Adrenal gland (tissue), 12 donors: ENCODE measurements around the gene UBE2E1. TPM values are rescaled to one million over a fixed set of nuclear protein-coding genes. Genes with fewer than 3 reads are reported as not detected.

Experiments
- DNase-seq, 7 donors: peaks; one replicate each; pipeline ENCODE4 v3.0.0-alpha.2; 2019 to 2020
- H3K27ac ChIP-seq, 5 donors: fragments of 200-600 bp; sonication (generic) in 4 of 5; 1 replicate in 3 of 5; 2 replicates in 2 of 5; pipeline versions ENCODE4 v1.5.1 to v1.8.0; 2016 to 2020; ENCODE audit warnings: mild to moderate bottlenecking in 1 of 5
- H3K27me3 ChIP-seq: fragments of 200-600 bp; 2 replicates; pipeline ENCODE4 v1.8.0; 2021
- H3K36me3 ChIP-seq, 2 donors: fragments of 200-600 bp; replicated peaks in 1 of 2; 1 replicate in 1 of 2; 2 replicates in 1 of 2; pipeline versions ENCODE4 v1.5.1 to v1.8.0; 2018 to 2022
- H3K4me1 ChIP-seq, 2 donors: fragments of 200-600 bp; replicated peaks in 1 of 2; 1 replicate in 1 of 2; 2 replicates in 1 of 2; pipeline versions ENCODE4 v1.5.1 to v1.8.0; 2018 to 2021
- H3K4me3 ChIP-seq, 4 donors: fragments of 200-600 bp; sonication (generic) in 3 of 4; one replicate each; pipeline ENCODE4 v1.5.1; 2016 to 2018
- H3K9me3 ChIP-seq, 3 donors: fragments of 200-600 bp; sonication (generic) in 1 of 3; replicated peaks in 1 of 3; 1 replicate in 2 of 3; 2 replicates in 1 of 3; pipeline versions ENCODE4 v1.5.1 to v1.8.0; 2016 to 2021
- POLR2A ChIP-seq, 2 donors: fragments of 450-650 bp; IDR thresholded peaks; one replicate each; pipeline ENCODE4 v1.6.1; 2017; ENCODE audit warnings: antibody characterized with exemption in 2 of 2, mild to moderate bottlenecking in 2 of 2, moderate library complexity in 1 of 2
- WGBS, 4 donors: extraction: QIAGEN DNeasy Blood & Tissue Kit in 2 of 4; methylation state at CpG; one replicate each; pipeline versions ENCODE4 v1.1.5 to v1.1.7; 2013 to 2017; 5-methylcytosine and 5-hydroxymethylcytosine counted together
- intact Hi-C, 2 donors: fragments of 100-400 bp; cut with DNase I; formaldehyde crosslinking; loops; one replicate each; pipeline versions ENCODE4 v1.14.1 to v1.15.0; 2022 to 2023
- polyA plus RNA-seq, 3 donors: library from polyadenylated mRNA; stranded (reverse); fragments of 200-250 nt in 2 of 3; fragments of 350-450 nt in 1 of 3; fragmentation: Illumina TruSeq in 1 of 3; extraction: RNeasy Lipid Tissue Mini Kit (QIAGEN cat#74804) in 1 of 3; gene quantifications; one replicate each; pipeline ENCODE4 v1.2.3, GENCODE V29; 2013 to 2014
- total RNA-seq, 9 donors: library from RNA; depleted of rRNA in 4 of 9; stranded (reverse); fragments of >200 nt in 4 of 9; fragments of 120-200 nt in 1 of 9; fragmentation: NEBNext Ultra II Directional in 1 of 9; extraction: Animal tissue kit (Norgen Biotek cat#: 25700) in 1 of 9; gene quantifications; one replicate each; pipeline versions ENCODE4 v1.1.0 to v1.2.4, GENCODE V29; 2013 to 2023
- TF ChIP-seq, protein P1 (sequence below), 6 experiments: fragments of 450-650 bp in 4 of 6; fragments of 200-600 bp in 2 of 6; sonication (generic) in 1 of 6; IDR thresholded peaks; 1 replicate in 5 of 6; 2 replicates in 1 of 6; pipeline versions ENCODE4 v1.5.1 to v1.8.0; 2016 to 2021; ENCODE audit warnings: antibody characterized with exemption in 6 of 6, mild to moderate bottlenecking in 2 of 6, moderate library complexity in 1 of 6
- donor health status: healthy with polysubstance abuse.
- donor health status: Bipolar disorder and iron deficiency.
- donor health status: DM: yes; HTN: yes; CAD: no.
- donor health status: DM: no; HTN: no; CAD: no.
- donor health status: DM: no; HTN: no; CAD: no.
- donor health status: DM: yes; HTN: yes; CAD: no.

UBE2E1 gene
- total and polyA plus RNA-seq, 12 donors: 19.4 to 80.5 (median 59.9) TPM

- no peak for DNase-seq
- intact Hi-C loops: no loop called here
- WGBS, 4 donors: 61 to 74% (median 69%) methylated on average over 3 of the region's 3 CpGs
- Histone ChIP-seq H3K4me3 (no peak overlapping the region), H3K36me3 (peaks cover 0 to 30% of the 10 kb centered on the region in 2 donors), H3K9me3 (no peaks in the 10 kb centered on the region), H3K27me3 (no peaks in the 10 kb centered on the region), H3K27ac (no peak overlapping the region), H3K4me1 (peaks cover 11 to 26% of the 10 kb centered on the region in 2 donors)
- TF ChIP-seq, protein P1, sequence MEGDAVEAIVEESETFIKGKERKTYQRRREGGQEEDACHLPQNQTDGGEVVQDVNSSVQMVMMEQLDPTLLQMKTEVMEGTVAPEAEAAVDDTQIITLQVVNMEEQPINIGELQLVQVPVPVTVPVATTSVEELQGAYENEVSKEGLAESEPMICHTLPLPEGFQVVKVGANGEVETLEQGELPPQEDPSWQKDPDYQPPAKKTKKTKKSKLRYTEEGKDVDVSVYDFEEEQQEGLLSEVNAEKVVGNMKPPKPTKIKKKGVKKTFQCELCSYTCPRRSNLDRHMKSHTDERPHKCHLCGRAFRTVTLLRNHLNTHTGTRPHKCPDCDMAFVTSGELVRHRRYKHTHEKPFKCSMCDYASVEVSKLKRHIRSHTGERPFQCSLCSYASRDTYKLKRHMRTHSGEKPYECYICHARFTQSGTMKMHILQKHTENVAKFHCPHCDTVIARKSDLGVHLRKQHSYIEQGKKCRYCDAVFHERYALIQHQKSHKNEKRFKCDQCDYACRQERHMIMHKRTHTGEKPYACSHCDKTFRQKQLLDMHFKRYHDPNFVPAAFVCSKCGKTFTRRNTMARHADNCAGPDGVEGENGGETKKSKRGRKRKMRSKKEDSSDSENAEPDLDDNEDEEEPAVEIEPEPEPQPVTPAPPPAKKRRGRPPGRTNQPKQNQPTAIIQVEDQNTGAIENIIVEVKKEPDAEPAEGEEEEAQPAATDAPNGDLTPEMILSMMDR (IDR thresholded peaks at IDR 0.05): no peak
- TF ChIP-seq POLR2A (IDR thresholded peaks at IDR 0.05): no peak
Measured at GRCh38 chr3:23921052-23921511, 115.3 kb downstream of the UBE2E1 start.

DNA sequence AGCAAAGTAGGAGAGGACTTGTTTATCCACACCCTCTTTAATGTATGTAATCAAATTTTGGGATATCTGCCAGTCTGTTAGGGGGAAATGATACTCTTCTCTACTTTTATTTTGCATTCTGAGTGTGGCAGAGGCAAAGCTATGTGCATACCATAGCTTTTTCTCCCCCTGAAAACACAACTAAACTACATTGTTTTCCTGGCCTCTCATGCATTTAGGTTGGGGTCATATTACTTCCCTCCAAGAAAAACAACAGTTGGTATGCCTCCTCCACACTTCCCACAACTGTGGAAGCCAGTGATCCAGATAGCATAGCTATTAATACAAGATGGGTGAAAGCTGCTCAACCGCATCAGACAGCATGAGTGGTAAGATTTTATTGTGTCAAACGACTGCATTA is 118.0 kb downstream of the UBE2E1 start:
- Histone ChIP-seq H3K27me3 (no peaks in the 10 kb centered on the region), H3K4me3 (no peak overlapping the region), H3K27ac (no peak overlapping the region), H3K9me3 (no peaks in the 10 kb centered on the region), H3K36me3 (peaks cover 0 to 22% of the 10 kb centered on the region in 2 donors), H3K4me1 (peaks cover 2 to 17% of the 10 kb centered on the region in 2 donors)
- DNase-seq: no peak
- no peak for TF ChIP-seq POLR2A (IDR thresholded peaks at IDR 0.05)
- TF ChIP-seq, protein P1 (IDR thresholded peaks at IDR 0.05): no peak
- WGBS, 4 donors: 69 to 90% (median 83%) methylated on average over 2 of the region's 2 CpGs
- intact Hi-C loops: no loop called here

GRCh38 chr3:23926246-23926645 is 120.5 kb downstream of the UBE2E1 start:
- WGBS, 4 donors: 92 to 96% (median 94%) methylated on average over 7 of the region's 7 CpGs
- Histone ChIP-seq H3K36me3 (peaks cover 0 to 5% of the 10 kb centered on the region in 2 donors), H3K27ac (no peak overlapping the region), H3K27me3 (no peaks in the 10 kb centered on the region), H3K4me1 (no peaks in the 10 kb centered on the region), H3K4me3 (no peak overlapping the region), H3K9me3 (no peaks in the 10 kb centered on the region)
- TF ChIP-seq POLR2A (IDR thresholded peaks at IDR 0.05): no peak
- TF ChIP-seq, protein P1 (IDR thresholded peaks at IDR 0.05): no peak
- intact Hi-C loops: no loop called here
- DNase-seq: no peak

DNA sequence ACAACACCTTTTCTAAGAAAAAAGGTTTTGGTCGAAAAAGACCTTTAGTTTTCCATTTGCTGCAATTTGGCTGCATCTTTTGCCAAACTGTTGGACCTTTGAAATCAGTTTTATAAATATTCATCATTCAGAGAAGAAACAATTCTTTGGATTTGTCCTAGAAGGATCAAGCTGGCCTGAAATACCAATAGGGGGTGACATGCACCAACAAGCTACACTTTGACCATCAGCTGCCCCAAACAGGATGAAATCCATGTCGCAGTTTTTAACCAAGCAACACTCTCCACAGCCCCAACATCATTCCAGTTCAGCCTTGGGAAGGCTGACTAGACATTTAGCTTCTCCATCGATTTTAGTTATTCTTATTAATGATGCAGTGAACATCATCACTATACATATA is 121.0 kb downstream of the UBE2E1 start:
- Histone ChIP-seq H3K4me1 (no peaks in the 10 kb centered on the region), H3K27ac (no peak overlapping the region), H3K4me3 (no peak overlapping the region), H3K27me3 (no peaks in the 10 kb centered on the region), H3K36me3 (peaks cover 0 to 2% of the 10 kb centered on the region in 2 donors), H3K9me3 (no peaks in the 10 kb centered on the region)
- DNase-seq: no peak
- WGBS, 4 donors: 82 to 90% (median 86%) methylated on average over 3 of the region's 3 CpGs
- intact Hi-C loops: no loop called here
- TF ChIP-seq, protein P1 (IDR thresholded peaks at IDR 0.05): no peak
- TF ChIP-seq POLR2A (IDR thresholded peaks at IDR 0.05): no peak
